HCT116 (cell line): ENCODE measurements around the gene MMP24. TPM values are rescaled to one million over a fixed set of nuclear protein-coding genes. Genes with fewer than 3 reads are reported as not detected.

ENCODE experiments used
- ATAC-seq: fragments of 200-7000 bp; cut with Tn5 transposase; 2 replicates; pipeline ENCODE4 v1.9.1; 2020; ENCODE audit warnings: mild to moderate bottlenecking, moderate library complexity
- BruUV-seq: library from RNA; stranded (reverse); fragments of 400-500 nt; replicated peaks from 2 replicates; lab custom pipeline; 2021; lab: Mats Ljungman, UMichigan
- CTCF ChIA-PET: fragments of 300-600 bp; sonication (Branson Sonifier 250); formaldehyde crosslinking; loops from one replicate; lab custom pipeline; 2021; ENCODE audit warnings: antibody characterized with exemption; lab: Charles Lee
- POLR2A ChIA-PET: fragments of 300-600, 350-600 bp; sonication (Branson Sonifier 250); formaldehyde crosslinking; loops from one replicate; lab custom pipeline; 2021; ENCODE audit warnings: antibody characterized with exemption; lab: Charles Lee
- RAD21 ChIA-PET, 2 experiments: fragments of 300-600 bp; sonication (Branson Sonifier 250); formaldehyde crosslinking; loops; one replicate each; lab custom pipeline; 2023; ENCODE audit warnings: low total read pairs in 2 of 2; ENCODE audit not compliant: uncharacterized antibody in 2 of 2, unreplicated experiment in 2 of 2, low non-redundant PET in 1 of 2; lab: Charles Lee
- DNase-seq: peaks from one replicate; pipeline ENCODE4 v3.0.0-alpha.2; 2010; ENCODE audit warnings: low read depth, low spot score
- H2AFZ ChIP-seq: fragments of 200-600 bp; shearing (Covaris generic), sonication (generic); 2 replicates; pipeline ENCODE4 v1.6.1; 2017; ENCODE audit warnings: low read depth, mixed run types, mixed read lengths, antibody characterized with exemption, low read length; ENCODE audit not compliant: poor library complexity, severe bottlenecking
- H3K27ac ChIP-seq: 2 replicates; pipeline ENCODE4 v1.5.1; 2012; ENCODE audit warnings: low read depth, low read length
- H3K27me3 ChIP-seq: fragments of 200-600 bp; sonication (generic); 2 replicates; pipeline ENCODE4 v1.6.1; 2016; ENCODE audit warnings: mixed run types, low read length, mixed read lengths; ENCODE audit not compliant: insufficient read depth
- H3K36me3 ChIP-seq, 2 experiments: fragments of 200-500 bp in 1 of 2; fragments of 200-600 bp in 1 of 2; sonication (Bioruptor generic) in 1 of 2; sonication (generic) in 1 of 2; 2 replicates each; pipeline versions ENCODE4 v1.5.1 to v1.6.1; 2014 to 2016; ENCODE audit warnings: low read length in 2 of 2, inconsistent platforms in 1 of 2, mixed read lengths in 1 of 2, mixed run types in 1 of 2; ENCODE audit not compliant: insufficient read depth in 2 of 2, control insufficient read depth in 1 of 2
- H3K4me1 ChIP-seq, 2 experiments: fragments of 200-600 bp in 1 of 2; sonication (generic) in 1 of 2; 2 replicates each; pipeline versions ENCODE4 v1.5.1 to v1.6.1; 2012 to 2017; ENCODE audit warnings: low read length in 2 of 2, inconsistent platforms in 1 of 2, mild to moderate bottlenecking in 1 of 2, mixed read lengths in 1 of 2, mixed run types in 1 of 2, moderate library complexity in 1 of 2; ENCODE audit not compliant: insufficient read depth in 2 of 2, control insufficient read depth in 1 of 2
- H3K4me2 ChIP-seq: fragments of 200-600 bp; sonication (generic); 2 replicates; pipeline ENCODE4 v1.6.1; 2017; ENCODE audit warnings: mixed run types, low read length, mixed read lengths
- H3K4me3 ChIP-seq, 2 experiments: fragments of 200-600 bp in 1 of 2; sonication (generic) in 1 of 2; replicated peaks in 1 of 2; 2 replicates each; pipeline ENCODE4 v1.5.1; 2011 to 2016; ENCODE audit warnings: low read length in 2 of 2, control low read depth in 1 of 2, low read depth in 1 of 2, mild to moderate bottlenecking in 1 of 2, mixed read lengths in 1 of 2, mixed run types in 1 of 2
- H3K79me2 ChIP-seq: fragments of 200-600 bp; sonication (generic); 2 replicates; pipeline ENCODE4 v1.6.1; 2017; ENCODE audit warnings: mild to moderate bottlenecking, mixed run types, low read length, moderate library complexity, mixed read lengths; ENCODE audit not compliant: insufficient read depth
- H3K9ac ChIP-seq: fragments of 200-600 bp; sonication (generic); 2 replicates; pipeline ENCODE4 v1.6.1; 2016; ENCODE audit warnings: low read length, mixed read lengths
- H3K9me2 ChIP-seq: fragments of 200-600 bp; sonication (generic), shearing (Covaris generic); 2 replicates; pipeline ENCODE4 v1.6.1; 2017; ENCODE audit warnings: mixed run types, mild to moderate bottlenecking, moderate library complexity; ENCODE audit not compliant: insufficient read depth
- H3K9me3 ChIP-seq, 2 experiments: fragments of 200-500 bp in 1 of 2; fragments of 200-600 bp in 1 of 2; sonication (Bioruptor generic) in 1 of 2; sonication (generic) in 1 of 2; 2 replicates each; pipeline ENCODE4 v1.6.1; 2014 to 2017; ENCODE audit warnings: low read length in 2 of 2, mixed read lengths in 2 of 2, inconsistent platforms in 1 of 2, low read depth in 1 of 2, mild to moderate bottlenecking in 1 of 2, mixed run types in 1 of 2, moderate library complexity in 1 of 2; ENCODE audit not compliant: control insufficient read depth in 1 of 2, insufficient read depth in 1 of 2
- H4K20me1 ChIP-seq: fragments of 200-600 bp; sonication (generic), shearing (Covaris generic); 2 replicates; pipeline ENCODE4 v1.6.1; 2017; ENCODE audit warnings: mixed run types, mild to moderate bottlenecking, moderate library complexity; ENCODE audit not compliant: insufficient read depth
- CTCF ChIP-seq, 3 experiments: fragments of 200-600 bp in 1 of 3; sonication (generic) in 1 of 3; IDR thresholded peaks in 2 of 3; conservative IDR thresholded peaks in 1 of 3; 2 replicates each; pipeline ENCODE4 v1.5.1; 2012 to 2017; ENCODE audit warnings: low read depth in 2 of 3, low read length in 2 of 3, antibody characterized with exemption in 1 of 3, borderline replicate concordance in 1 of 3, control low read depth in 1 of 3, mild to moderate bottlenecking in 1 of 3, mixed read lengths in 1 of 3, mixed run types in 1 of 3, moderate library complexity in 1 of 3; ENCODE audit not compliant: insufficient read depth in 1 of 3
- EGR1 ChIP-seq: IDR thresholded peaks from 2 replicates; pipeline ENCODE4 v1.6.1; 2012; ENCODE audit warnings: low read depth
- ELF1 ChIP-seq: IDR thresholded peaks from 2 replicates; pipeline ENCODE4 v1.6.1; 2012; ENCODE audit warnings: low read depth, borderline replicate concordance
- JUND ChIP-seq: IDR thresholded peaks from 2 replicates; pipeline ENCODE4 v1.6.1; 2012
- SIN3A ChIP-seq: IDR thresholded peaks from 2 replicates; pipeline ENCODE4 v1.6.1; 2012; ENCODE audit warnings: low read depth
- SP1 ChIP-seq: IDR thresholded peaks from 2 replicates; pipeline ENCODE4 v1.6.1; 2012; ENCODE audit warnings: low read depth
- SRF ChIP-seq: IDR thresholded peaks from 2 replicates; pipeline ENCODE4 v1.6.1; 2012; ENCODE audit warnings: low read depth
- ZNF274 ChIP-seq: fragments of 200-500 bp; sonication (Bioruptor generic); IDR thresholded peaks from 2 replicates; pipeline ENCODE4 v1.6.1; 2014; ENCODE audit warnings: mild to moderate bottlenecking, low read depth, low read length, inconsistent platforms
- intact Hi-C: fragments of 100-400 bp; cut with micrococcal nuclease; formaldehyde crosslinking; loops from 2 replicates; pipeline ENCODE4 v1.10.0; 2022
- total RNA-seq: library from RNA; stranded (reverse); gene quantifications from one replicate; pipeline ENCODE4 v1.2.1, GENCODE V29; 2021; ENCODE audit not compliant: unreplicated experiment

Gene MMP24
- total RNA-seq, 1 experiment from 2014 or later, result not detected

- TSS peak; percentile 36 for BruUV-seq
- no peak for DNase-seq
- no peak for ATAC-seq
- H3K79me2 ChIP-seq, result peaks cover 43% of the 10 kb centered on the region
- no peaks in the 10 kb centered on the region for H3K27me3 ChIP-seq
- peaks cover 7 to 24% of the 10 kb centered on the region in 2 experiments; a peak in 3 of 4 replicates for H3K4me1 ChIP-seq
- CTCF ChIA-PET, result no interaction called here
- no peak for TF ChIP-seq JUND
- no peak for TF ChIP-seq SP1
- no peak for TF ChIP-seq SIN3A
- H3K9me2 ChIP-seq, result no peaks in the 10 kb centered on the region
- RAD21 ChIA-PET, result no interaction called here
- peaks cover 17 to 36% of the 10 kb centered on the region in 2 experiments for H3K36me3 ChIP-seq
- intact Hi-C loops, result no loop called here
- H2AFZ ChIP-seq, result no peak overlapping the region
- peak overlapping the region; percentile 78 for H3K27ac ChIP-seq
- H3K4me3 ChIP-seq, result peak overlapping the region; percentile 83 to 87
- H4K20me1 ChIP-seq, result no peaks in the 10 kb centered on the region
- peak overlapping the region; percentile 88 for H3K4me2 ChIP-seq
- POLR2A ChIA-PET, result no interaction called here
- H3K9me3 ChIP-seq, result no peaks in the 10 kb centered on the region
- peak overlapping the region; percentile 80; the same call in 1 of the 2 replicates for H3K9ac ChIP-seq
These were observed 49.9 kb downstream of the MMP24 start for GRCh38 chr20:35276408-35276807.

- no TSS peak for BruUV-seq
- Histone ChIP-seq H2AFZ (no peak overlapping the region), H3K79me2 (peaks cover 50% of the 10 kb centered on the region), H3K4me2 (peak overlapping the region; percentile 88), H3K4me3 (peak overlapping the region; percentile 83 to 87), H3K36me3 (peaks cover 20 to 42% of the 10 kb centered on the region in 2 experiments), H4K20me1 (no peaks in the 10 kb centered on the region), H3K9me2 (no peaks in the 10 kb centered on the region), H3K9me3 (no peaks in the 10 kb centered on the region), H3K9ac (peak overlapping the region; percentile 80), H3K27ac (peak overlapping the region; percentile 78), H3K4me1 (peaks cover 7 to 24% of the 10 kb centered on the region in 2 experiments; a peak in 3 of 4 replicates), H3K27me3 (no peaks in the 10 kb centered on the region)
- DNase-seq (no peak), ATAC-seq (no peak)
- no peak for TF ChIP-seq SRF
- no peak for TF ChIP-seq ELF1
- TF ChIP-seq CTCF (IDR thresholded peaks at IDR 0.05 in 2 of 3, conservative IDR thresholded peaks at IDR 0.05 in 1 of 3; ENCODE audit: borderline replicate concordance in 1 of 3, insufficient read depth in 1 of 3, low read depth in 2 of 3, low read length in 2 of 3), result no peak
- no peak for TF ChIP-seq ZNF274
- TF ChIP-seq EGR1, result no peak
- TF ChIP-seq SIN3A, result no peak
- ChIA-PET CTCF (interaction anchor here (1.1 to 2.2 kb wide), 2 partner anchors 132 to 403 kb away, joined by 3 to 13 read pairs; no protein-coding TSS in a partner anchor), POLR2A (interaction anchor here (1.0 kb wide), 1 partner anchor 178 kb away, joined by 3 read pairs; no protein-coding TSS in a partner anchor), RAD21 (interaction anchor here in 1 of 2 experiments (0.6 kb wide), 1 partner anchor 444 kb away, joined by 3 read pairs; no protein-coding TSS in a partner anchor)
- intact Hi-C loops, result no loop called here
These were observed 50.6 kb downstream of the MMP24 start for GRCh38 chr20:35277127-35277526.
